WTC11 (cell line): Measurements from ENCODE around the gene PDK1.

Source experiments
- CBFB ChIP-seq: sonication (generic); formaldehyde crosslinking; IDR thresholded peaks from 2 replicates; pipeline ENCODE4 v1.8.1; 2022; ENCODE audit warnings: mild to moderate bottlenecking, low read depth, missing genetic modification reagents
- CTCF ChIP-seq: fragments of 200-600 bp; IDR thresholded peaks from 2 replicates; pipeline ENCODE4 v1.8.0; 2022; ENCODE audit warnings: antibody characterized with exemption
- E2F1 ChIP-seq: sonication (generic); formaldehyde crosslinking; IDR thresholded peaks from 2 replicates; pipeline ENCODE4 v1.8.0; 2022; ENCODE audit warnings: mild to moderate bottlenecking, missing genetic modification reagents
- FOXP1 ChIP-seq: sonication (generic); formaldehyde crosslinking; IDR thresholded peaks from 2 replicates; pipeline ENCODE4 v1.8.0; 2022; ENCODE audit warnings: missing genetic modification reagents, mild to moderate bottlenecking, moderate library complexity, borderline replicate concordance
- SMAD4 ChIP-seq: sonication (generic); formaldehyde crosslinking; IDR thresholded peaks from 2 replicates; pipeline ENCODE4 v1.8.0; 2022; ENCODE audit warnings: mild to moderate bottlenecking, missing genetic modification reagents
- ZNF281 ChIP-seq: sonication (generic); formaldehyde crosslinking; IDR thresholded peaks from 2 replicates; pipeline ENCODE4 v1.8.0; 2023; ENCODE audit warnings: mild to moderate bottlenecking, missing genetic modification reagents

DNA sequence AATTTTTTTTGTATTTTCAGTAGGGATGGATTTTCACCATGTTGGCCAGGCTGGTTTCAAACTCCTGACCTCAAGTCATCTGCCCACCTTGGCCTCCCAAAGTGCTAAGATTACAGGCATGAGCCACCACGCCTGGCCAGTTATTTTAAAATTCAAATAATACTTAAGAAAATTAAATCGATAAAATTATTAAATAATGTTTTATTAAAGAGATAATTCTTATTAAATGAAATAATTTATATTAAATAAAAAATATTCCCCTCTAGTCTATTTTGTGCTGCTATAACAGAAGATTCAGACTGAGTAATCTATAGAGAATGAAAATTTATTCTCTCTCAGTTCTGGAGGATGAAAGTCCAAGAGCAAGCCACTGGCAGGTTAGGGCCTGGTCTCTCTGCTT is 61.2 kb downstream of the PDK1 start:
- no peak for TF ChIP-seq ZNF281 (CRISPR knock-in tag)
- no peak for TF ChIP-seq CTCF
- no peak for TF ChIP-seq SMAD4 (CRISPR knock-in tag)
- no peak for TF ChIP-seq FOXP1
- TF ChIP-seq E2F1 (CRISPR knock-in tag), result no peak
- TF ChIP-seq CBFB, result no peak
